ENCODE measurements around the gene GAGE12E.
"Not testable (repeated sequence)": the region's sequence is repeated elsewhere in the genome, so short reads cannot be mapped to it uniquely, and the experiment has no call there.

GRCh38 chrX:49598720-49599119 is 47.6 kb downstream of the GAGE12E start, which contains the start of gene GAGE1:
- TF ChIP-seq CTCF, POLR2A (IDR thresholded peaks at IDR 0.05): not testable (repeated sequence)

All from body of pancreas (tissue), 4 donors.